Lower leg skin (tissue), 3 donors: ENCODE results near the gene GRIP1.

Source experiments
- CTCF ChIP-seq, 3 donors: fragments of 450-650 bp; IDR thresholded peaks; one replicate each; pipeline ENCODE4 v1.5.1; 2016; ENCODE audit warnings: antibody characterized with exemption in 3 of 3, mild to moderate bottlenecking in 3 of 3, moderate library complexity in 2 of 3
- POLR2A ChIP-seq, 2 donors: fragments of 450-650 bp; IDR thresholded peaks; one replicate each; pipeline ENCODE4 v1.6.1; 2016 to 2017; ENCODE audit warnings: antibody characterized with exemption in 2 of 2, mild to moderate bottlenecking in 1 of 2, moderate library complexity in 1 of 2

GRCh38 chr12:66549050-66549389 is 129.9 kb downstream of the GRIP1 start:
- no peak for TF ChIP-seq CTCF (IDR thresholded peaks at IDR 0.05)
- no peak for TF ChIP-seq POLR2A (IDR thresholded peaks at IDR 0.05)
